SW480 (cell line): ENCODE results near the gene PHKB.
"Not testable (repeated sequence)": the region's sequence is repeated elsewhere in the genome, so short reads cannot be mapped to it uniquely, and the experiment has no call there.

Experiments used
- DNase-seq: peaks from one replicate; pipeline ENCODE4 v3.0.0-alpha.2; 2016; ENCODE audit warnings: low spot score

Gene PHKB

GRCh38 chr16:47469227-47469626, 8.1 kb downstream of the PHKB start:
- DNase-seq: no peak

- DNase-seq: no peak
Observed at GRCh38 chr16:47470211-47470610, 9.1 kb downstream of the PHKB start.

GRCh38 chr16:47470810-47471209, 9.7 kb downstream of the PHKB start:
- no peak for DNase-seq

GRCh38 chr16:47473004-47473403, 11.9 kb downstream of the PHKB start:
- not testable (repeated sequence) for DNase-seq

GRCh38 chr16:47473792-47474191, 12.7 kb downstream of the PHKB start:
- DNase-seq: no peak

- no peak for DNase-seq
Observed at GRCh38 chr16:47475786-47476185, 14.7 kb downstream of the PHKB start.

GRCh38 chr16:47476654-47477345, 15.7 kb downstream of the PHKB start:
- DNase-seq: no peak

GRCh38 chr16:47477679-47478078, 16.5 kb downstream of the PHKB start:
- no peak for DNase-seq

GRCh38 chr16:47480410-47480809, 19.3 kb downstream of the PHKB start:
- DNase-seq: no peak

- DNase-seq: no peak
Observed at GRCh38 chr16:47481698-47482374, 20.7 kb downstream of the PHKB start.

GRCh38 chr16:47483616-47484015, 22.5 kb downstream of the PHKB start:
- no peak for DNase-seq

GRCh38 chr16:47486856-47487255, 25.7 kb downstream of the PHKB start:
- DNase-seq: no peak

- no peak for DNase-seq
Observed at GRCh38 chr16:47488051-47488450, 26.9 kb downstream of the PHKB start.

- DNase-seq: no peak
Observed at GRCh38 chr16:47490471-47490870, 29.3 kb downstream of the PHKB start.

- DNase-seq: no peak
Observed at GRCh38 chr16:47492036-47492427, 30.9 kb downstream of the PHKB start.

- DNase-seq: no peak
Observed at GRCh38 chr16:47492428-47493377, 31.6 kb downstream of the PHKB start.

- no peak for DNase-seq
Observed at GRCh38 chr16:47493381-47494337, 32.5 kb downstream of the PHKB start.

- DNase-seq: no peak
Observed at GRCh38 chr16:47499080-47499699, 38.1 kb downstream of the PHKB start.

GRCh38 chr16:47499700-47500264, 38.7 kb downstream of the PHKB start:
- no peak for DNase-seq

- DNase-seq: peak; percentile 35
Observed at GRCh38 chr16:47503936-47504335, 42.8 kb downstream of the PHKB start.

- DNase-seq: no peak
Observed at GRCh38 chr16:47504599-47504998, 43.5 kb downstream of the PHKB start.
